CD14-positive monocyte (primary cell): ENCODE results near the gene ZCCHC9. TPM values are rescaled to one million over a fixed set of nuclear protein-coding genes. Genes with fewer than 3 reads are reported as not detected.

Source experiments
- DNase-seq, 3 donors: peaks; one replicate each; pipeline ENCODE4 v3.0.0-alpha.2; 2011 to 2022
- H2AFZ ChIP-seq: 2 replicates; pipeline ENCODE4 v1.6.0; 2012; ENCODE audit warnings: mild to moderate bottlenecking, low read depth, low read length, inconsistent platforms; ENCODE audit not compliant: insufficient read depth, poor library complexity, severe bottlenecking
- H3K27ac ChIP-seq, 2 donors: 1 replicate in 1 of 2; 2 replicates in 1 of 2; pipeline ENCODE4 v1.5.1; 2012 to 2013; ENCODE audit warnings: low read length in 2 of 2, control low read depth in 1 of 2, inconsistent platforms in 1 of 2, low read depth in 1 of 2, mild to moderate bottlenecking in 1 of 2
- H3K27me3 ChIP-seq, 2 donors: one replicate each; pipeline versions ENCODE4 v1.6.0 to v1.6.1; 2011 to 2013; ENCODE audit warnings: low read length in 2 of 2; ENCODE audit not compliant: control insufficient read depth in 2 of 2, insufficient read depth in 2 of 2
- H3K36me3 ChIP-seq, 2 donors: replicated peaks in 1 of 2; 1 replicate in 1 of 2; 2 replicates in 1 of 2; pipeline versions ENCODE4 v1.5.1 to v1.6.1; 2012 to 2013; ENCODE audit warnings: low read length in 2 of 2, control low read depth in 1 of 2, inconsistent platforms in 1 of 2, mild to moderate bottlenecking in 1 of 2; ENCODE audit not compliant: insufficient read depth in 2 of 2, control insufficient read depth in 1 of 2
- H3K4me1 ChIP-seq, 2 donors: 1 replicate in 1 of 2; 2 replicates in 1 of 2; pipeline versions ENCODE4 v1.5.1 to v1.6.1; 2012 to 2013; ENCODE audit warnings: low read length in 2 of 2, control low read depth in 1 of 2, inconsistent platforms in 1 of 2, mild to moderate bottlenecking in 1 of 2, moderate library complexity in 1 of 2; ENCODE audit not compliant: insufficient read depth in 2 of 2, control insufficient read depth in 1 of 2
- H3K4me2 ChIP-seq: replicated peaks from 2 replicates; pipeline ENCODE3; 2012; ENCODE audit warnings: low read length, moderate library complexity, mild to moderate bottlenecking; ENCODE audit not compliant: poor library complexity, severe bottlenecking; ENCODE audit errors: extremely low read depth
- H3K4me3 ChIP-seq, 3 experiments: fragments of 200-600 bp in 1 of 3; sonication (generic) in 1 of 3; replicated peaks in 1 of 3; 1 replicate in 2 of 3; 2 replicates in 1 of 3; pipeline ENCODE4 v1.5.1; 2011 to 2013; ENCODE audit warnings: low read length in 3 of 3, mild to moderate bottlenecking in 3 of 3, control low read depth in 2 of 3, low read depth in 2 of 3, inconsistent platforms in 1 of 3, moderate library complexity in 1 of 3
- H3K79me2 ChIP-seq: 2 replicates; pipeline ENCODE4 v1.6.0; 2012; ENCODE audit warnings: mild to moderate bottlenecking, control low read depth, inconsistent platforms, low read length, moderate library complexity; ENCODE audit not compliant: insufficient read depth
- H3K9ac ChIP-seq: 2 replicates; pipeline ENCODE4 v1.6.0; 2017; ENCODE audit warnings: low read length, mild to moderate bottlenecking; ENCODE audit not compliant: insufficient read depth, poor library complexity, severe bottlenecking
- H3K9me3 ChIP-seq, 2 donors: replicated peaks in 1 of 2; 1 replicate in 1 of 2; 2 replicates in 1 of 2; pipeline versions ENCODE4 v1.5.1 to v1.6.1; 2012 to 2013; ENCODE audit warnings: low read length in 2 of 2, control low read depth in 1 of 2; ENCODE audit not compliant: control insufficient read depth in 1 of 2, insufficient read depth in 1 of 2
- H4K20me1 ChIP-seq: 2 replicates; pipeline ENCODE4 v1.6.0; 2012; ENCODE audit warnings: mild to moderate bottlenecking, low read length, control low read depth, moderate library complexity; ENCODE audit not compliant: insufficient read depth
- H3K27ac Mint-ChIP-seq, 7 donors: one replicate each; pipeline ENCODE4 v1.8.0; 2020; ENCODE audit warnings: mild to moderate bottlenecking in 7 of 7, mixed read lengths in 7 of 7, moderate library complexity in 6 of 7, inconsistent platforms in 2 of 7
- H3K27me3 Mint-ChIP-seq, 3 donors: one replicate each; pipeline ENCODE4 v1.8.0; 2021 to 2022; ENCODE audit warnings: low read depth in 3 of 3, mild to moderate bottlenecking in 3 of 3, mixed read lengths in 3 of 3, moderate library complexity in 3 of 3, inconsistent platforms in 1 of 3
- H3K36me3 Mint-ChIP-seq, 2 donors: one replicate each; pipeline ENCODE4 v1.8.0; 2020; ENCODE audit warnings: mixed read lengths in 2 of 2, inconsistent platforms in 1 of 2, mild to moderate bottlenecking in 1 of 2
- H3K4me1 Mint-ChIP-seq: one replicate; pipeline ENCODE4 v1.8.0; 2020; ENCODE audit warnings: mild to moderate bottlenecking, mixed read lengths
- H3K4me3 Mint-ChIP-seq, 2 donors: one replicate each; pipeline ENCODE4 v1.8.0; 2020; ENCODE audit warnings: mild to moderate bottlenecking in 2 of 2, mixed read lengths in 2 of 2, moderate library complexity in 1 of 2
- H3K9me3 Mint-ChIP-seq, 7 donors: one replicate each; pipeline ENCODE4 v1.8.0; 2020 to 2022; ENCODE audit warnings: mixed read lengths in 7 of 7, mild to moderate bottlenecking in 6 of 7, moderate library complexity in 6 of 7, inconsistent platforms in 2 of 7
- CTCF ChIP-seq: fragments of 200-600 bp; IDR thresholded peaks from one replicate; pipeline ENCODE4 v1.8.0; 2022; ENCODE audit warnings: antibody characterized with exemption, mild to moderate bottlenecking
- WGBS: methylation state at CpG from one replicate; pipeline ENCODE4 v1.1.5; 2013; ENCODE audit warnings: missing lambda C conversion rate; ENCODE audit not compliant: insufficient coverage; 5-methylcytosine and 5-hydroxymethylcytosine counted together
- intact Hi-C, 2 donors: fragments of 100-400 bp; cut with micrococcal nuclease; formaldehyde crosslinking; loops; one replicate each; pipeline versions ENCODE4 v1.15.0 to v1.15.1; 2023
- polyA plus RNA-seq, 3 donors: library from polyadenylated mRNA; depleted of rRNA in 1 of 3; unstranded in 2 of 3; stranded (reverse) in 1 of 3; fragments of 300-500 nt in 2 of 3; fragments of >200 nt in 1 of 3; fragmentation: Illumina TruSeq in 2 of 3; gene quantifications; 1 replicate in 2 of 3; 2 replicates in 1 of 3; pipeline ENCODE4 v1.2.3, GENCODE V29; 2012 to 2021

The ZCCHC9 gene
- polyA plus RNA-seq, 3 donors = 10.6 to 15.9 (median 14.6) TPM

- H3K9me3 Mint-ChIP-seq = peaks cover 12 to 25% (median 21%) of the 10 kb centered on the region in 7 donors
- no peaks in the 10 kb centered on the region for H3K36me3 ChIP-seq
Observed at GRCh38 chr5:81288021-81288433, 13.4 kb upstream of the ZCCHC9 start.

GRCh38 chr5:81290146-81290545, 11.2 kb upstream of the ZCCHC9 start:
- H4K20me1 ChIP-seq = no peaks in the 10 kb centered on the region
- Mint-ChIP-seq H3K4me3 (no peak overlapping the region), H3K27ac (no peak overlapping the region), H3K36me3 (peaks cover 0 to 16% of the 10 kb centered on the region in 2 donors), H3K4me1 (no peaks in the 10 kb centered on the region), H3K27me3 (peaks cover 1 to 2% (median 1%) of the 10 kb centered on the region in 3 donors), H3K9me3 (peaks cover 14 to 39% (median 29%) of the 10 kb centered on the region in 7 donors)
- no peaks in the 10 kb centered on the region for H3K36me3 ChIP-seq
- no peak overlapping the region for H3K27ac ChIP-seq
- no CpG with 5 or more reads among the region's 1 CpG for WGBS
- no peak overlapping the region for H3K4me3 ChIP-seq
- H3K4me2 ChIP-seq = no peak overlapping the region
- peaks cover 15 to 20% of the 10 kb centered on the region in 2 donors for H3K9me3 ChIP-seq
- no peak for DNase-seq
- intact Hi-C loops = no loop called here
- peaks cover 11% of the 10 kb centered on the region for H3K79me2 ChIP-seq
- TF ChIP-seq CTCF = no peak
- no peaks in the 10 kb centered on the region for H3K4me1 ChIP-seq
- no peak overlapping the region for H3K9ac ChIP-seq
- no peak overlapping the region for H2AFZ ChIP-seq
- no peaks in the 10 kb centered on the region for H3K27me3 ChIP-seq

More at GRCh38 chr5:81288021-81288433, 13.4 kb upstream of the ZCCHC9 start:
- no peak overlapping the region for H2AFZ ChIP-seq
- no peak for TF ChIP-seq CTCF
- H3K4me1 ChIP-seq = no peaks in the 10 kb centered on the region
- H3K4me3 Mint-ChIP-seq = no peak overlapping the region
- no peaks in the 10 kb centered on the region for H4K20me1 ChIP-seq
- peaks cover 13 to 15% of the 10 kb centered on the region in 2 donors for H3K9me3 ChIP-seq
- H3K27ac ChIP-seq = no peak overlapping the region
- intact Hi-C loops = no loop called here
- H3K27me3 ChIP-seq = no peaks in the 10 kb centered on the region
- peaks cover 11% of the 10 kb centered on the region for H3K79me2 ChIP-seq
- DNase-seq = no peak
- H3K27ac Mint-ChIP-seq = no peak overlapping the region
- 100% methylated on average over 1 of the region's 4 CpGs for WGBS
- no peak overlapping the region for H3K4me2 ChIP-seq
- peaks cover 0 to 9% of the 10 kb centered on the region in 2 donors for H3K36me3 Mint-ChIP-seq
- H3K4me3 ChIP-seq = no peak overlapping the region
- no peaks in the 10 kb centered on the region for H3K4me1 Mint-ChIP-seq
- peaks cover 0 to 1% (median under 1%) of the 10 kb centered on the region in 3 donors for H3K27me3 Mint-ChIP-seq
- no peak overlapping the region for H3K9ac ChIP-seq
